NB4 (cell line): ENCODE results near the gene TCF12.

Experiments used
- DNase-seq: peaks from one replicate; pipeline ENCODE4 v3.0.0; 2010; ENCODE audit warnings: low read depth
- H3K4me3 ChIP-seq: one replicate; pipeline ENCODE4 v1.5.1; 2011; ENCODE audit warnings: mild to moderate bottlenecking, low read depth, low read length, moderate library complexity
- CTCF ChIP-seq: IDR thresholded peaks from one replicate; pipeline ENCODE4 v1.5.1; 2012; ENCODE audit warnings: low read depth, low read length
- MAX ChIP-seq: IDR thresholded peaks from 2 replicates; pipeline ENCODE4 v1.6.1; 2011; ENCODE audit warnings: low read depth, low read length
- MYC ChIP-seq: IDR thresholded peaks from 2 replicates; pipeline ENCODE4 v1.6.1; 2011; ENCODE audit warnings: low read depth, low read length
- POLR2A ChIP-seq: IDR thresholded peaks from 2 replicates; pipeline ENCODE4 v1.6.1; 2011; ENCODE audit warnings: mild to moderate bottlenecking; ENCODE audit not compliant: insufficient read length; ENCODE audit errors: extremely low read depth

TCF12 gene

GRCh38 chr15:57195326-57195725, 276.9 kb downstream of the TCF12 start:
- TF ChIP-seq MYC (no peak), POLR2A (no peak), MAX (no peak), CTCF (no peak)
- no peak for DNase-seq
- no peak overlapping the region for H3K4me3 ChIP-seq

- no peak overlapping the region for H3K4me3 ChIP-seq
- TF ChIP-seq CTCF (no peak), POLR2A (no peak), MAX (no peak), MYC (no peak)
- DNase-seq: no peak
Observed at GRCh38 chr15:57196865-57197264, 278.4 kb downstream of the TCF12 start.

GRCh38 chr15:57198131-57198530, 279.7 kb downstream of the TCF12 start:
- DNase-seq: no peak
- H3K4me3 ChIP-seq: no peak overlapping the region
- TF ChIP-seq CTCF: no peak
- no peak for TF ChIP-seq MAX
- no peak for TF ChIP-seq MYC
- no peak for TF ChIP-seq POLR2A

GRCh38 chr15:57198654-57199291, 280.3 kb downstream of the TCF12 start:
- H3K4me3 ChIP-seq: no peak overlapping the region
- TF ChIP-seq MYC (no peak), CTCF (no peak), MAX (no peak), POLR2A (no peak)
- DNase-seq: no peak

- H3K4me3 ChIP-seq: no peak overlapping the region
- TF ChIP-seq MAX: no peak
- TF ChIP-seq MYC: no peak
- no peak for TF ChIP-seq CTCF
- no peak for TF ChIP-seq POLR2A
- no peak for DNase-seq
Observed at GRCh38 chr15:57201578-57201977, 283.1 kb downstream of the TCF12 start.

GRCh38 chr15:57203906-57204305, 285.5 kb downstream of the TCF12 start:
- TF ChIP-seq CTCF (no peak), MYC (no peak), POLR2A (no peak), MAX (no peak)
- DNase-seq: no peak
- H3K4me3 ChIP-seq: no peak overlapping the region
